SK-N-SH treated with all-trans-retinoic acid at 6 μM for 48 hours (cell line): ENCODE measurements around the gene NRDC.

Experiments
- ATAC-seq: fragments of 200-7000 bp; cut with Tn5 transposase; 3 replicates; pipeline ENCODE4 v1.9.1; 2020; ENCODE audit warnings: mild to moderate bottlenecking, moderate library complexity
- BACH2 ChIP-seq: fragments of 250-450 bp; sonication (Bioruptor Pico); IDR thresholded peaks from 2 replicates; pipeline ENCODE4 v1.9.0; 2021; ENCODE audit warnings: mild to moderate bottlenecking, borderline replicate concordance
- CSDC2 ChIP-seq: fragments of 250-450 bp; sonication (Bioruptor Pico); IDR thresholded peaks from 2 replicates; pipeline ENCODE4 v1.5.0; 2020; ENCODE audit warnings: mild to moderate bottlenecking, moderate library complexity
- ESRRG ChIP-seq: fragments of 250-450 bp; sonication (Bioruptor Pico); IDR thresholded peaks from 2 replicates; pipeline ENCODE4 v1.6.1; 2021; ENCODE audit warnings: mild to moderate bottlenecking
- GLIS3 ChIP-seq: fragments of 250-450 bp; sonication (Bioruptor Pico); IDR thresholded peaks from 2 replicates; pipeline ENCODE4 v1.5.0; 2020; ENCODE audit warnings: mild to moderate bottlenecking, moderate library complexity
- ISL1 ChIP-seq: fragments of 250-450 bp; sonication (Bioruptor Pico); IDR thresholded peaks from 2 replicates; pipeline ENCODE4 v2.1.2; 2022; ENCODE audit warnings: mild to moderate bottlenecking, moderate library complexity
- OSR1 ChIP-seq: fragments of 250-450 bp; sonication (Bioruptor Pico); IDR thresholded peaks from 2 replicates; pipeline ENCODE4 v1.8.0; 2022; ENCODE audit warnings: moderate library complexity, mild to moderate bottlenecking, inconsistent platforms
- PPARA ChIP-seq: fragments of 250-450 bp; sonication (Bioruptor Pico); IDR thresholded peaks from 2 replicates; pipeline ENCODE4 v1.5.0; 2020; ENCODE audit warnings: mild to moderate bottlenecking, borderline replicate concordance
- RARB ChIP-seq: fragments of 250-450 bp; sonication (Bioruptor Pico); IDR thresholded peaks from 2 replicates; pipeline ENCODE4 v1.8.0; 2021; ENCODE audit warnings: mild to moderate bottlenecking, moderate library complexity
- SNAI2 ChIP-seq: fragments of 250-450 bp; sonication (Bioruptor Pico); IDR thresholded peaks from 2 replicates; pipeline ENCODE4 v1.5.0; 2020; ENCODE audit warnings: mild to moderate bottlenecking, moderate library complexity
- TCF4 ChIP-seq: fragments of 250-450 bp; sonication (Bioruptor Pico); IDR thresholded peaks from 2 replicates; pipeline ENCODE4 v1.8.0; 2021; ENCODE audit warnings: mild to moderate bottlenecking, moderate library complexity, borderline replicate concordance
- ZC3H10 ChIP-seq: fragments of 250-450 bp; sonication (Bioruptor Pico); IDR thresholded peaks from 2 replicates; pipeline ENCODE4 v1.5.1; 2021; ENCODE audit warnings: mild to moderate bottlenecking, moderate library complexity
- ZFP3 ChIP-seq: fragments of 250-450 bp; sonication (Bioruptor Pico); IDR thresholded peaks from 2 replicates; pipeline ENCODE4 v1.5.0; 2020; ENCODE audit warnings: mild to moderate bottlenecking, moderate library complexity
- ZNF565 ChIP-seq: fragments of 450-650 bp; formaldehyde crosslinking; conservative IDR thresholded peaks from 2 replicates; pipeline ENCODE4 v1.5.0; 2020; ENCODE audit warnings: low read depth, mild to moderate bottlenecking, moderate library complexity
- ZNF70 ChIP-seq: fragments of 450-650 bp; formaldehyde crosslinking; IDR thresholded peaks from 2 replicates; pipeline ENCODE4 v1.5.0; 2020; ENCODE audit warnings: mild to moderate bottlenecking, moderate library complexity
- ZNF8 ChIP-seq: fragments of 450-650 bp; formaldehyde crosslinking; IDR thresholded peaks from 2 replicates; pipeline ENCODE4 v1.5.0; 2020; ENCODE audit warnings: mild to moderate bottlenecking, moderate library complexity
- TF ChIP-seq, protein P1 (sequence below): fragments of 250-450 bp; sonication (Bioruptor Pico); IDR thresholded peaks from 2 replicates; pipeline ENCODE4 v1.5.1; 2020; ENCODE audit warnings: low read depth, mild to moderate bottlenecking, moderate library complexity
- TF ChIP-seq, protein P2 (sequence below): fragments of 250-450 bp; sonication (Bioruptor Pico); IDR thresholded peaks from 2 replicates; pipeline ENCODE4 v1.5.0; 2020; ENCODE audit warnings: mild to moderate bottlenecking, moderate library complexity
- TF ChIP-seq, protein P3 (sequence below): fragments of 250-450 bp; sonication (Bioruptor Pico); IDR thresholded peaks from 2 replicates; pipeline ENCODE4 v1.8.0; 2020; ENCODE audit warnings: mild to moderate bottlenecking, moderate library complexity, borderline replicate concordance
- TF ChIP-seq, protein P4 (sequence below): fragments of 250-450 bp; sonication (Bioruptor Pico); IDR thresholded peaks from 2 replicates; pipeline ENCODE4 v1.8.0; 2021; ENCODE audit warnings: low read depth, mild to moderate bottlenecking, moderate library complexity, borderline replicate concordance

The NRDC gene

DNA sequence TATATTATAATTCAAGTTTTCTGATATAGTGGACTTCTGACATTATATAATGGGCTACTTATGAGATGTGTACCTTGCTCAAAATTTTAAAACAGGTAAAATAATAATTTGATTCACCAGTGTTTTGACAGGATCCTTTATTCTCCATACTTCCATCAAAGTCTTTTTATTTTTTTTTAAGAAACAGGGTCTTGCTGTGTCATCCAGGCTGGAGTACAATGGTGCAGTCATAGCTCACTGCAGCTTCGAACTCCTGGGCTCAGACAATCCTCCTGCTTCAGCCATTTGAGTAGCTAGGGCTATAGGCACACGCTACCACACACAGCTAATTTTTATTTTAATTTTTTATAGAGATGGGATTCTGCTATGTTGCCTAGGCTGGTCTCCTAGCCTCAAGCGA is 129.4 kb downstream of the NRDC start:
- no peak for ATAC-seq
- TF ChIP-seq ISL1 (CRISPR knock-in tag) (no peak), ZNF8 (CRISPR knock-in tag) (no peak), ZFP3 (CRISPR knock-in tag) (no peak), CSDC2 (CRISPR knock-in tag) (no peak), BACH2 (CRISPR knock-in tag) (no peak), ZNF70 (no peak), OSR1 (CRISPR knock-in tag) (no peak), ZC3H10 (no peak), ZNF565 (CRISPR knock-in tag) (no peak), GLIS3 (no peak)
- TF ChIP-seq, protein P1, sequence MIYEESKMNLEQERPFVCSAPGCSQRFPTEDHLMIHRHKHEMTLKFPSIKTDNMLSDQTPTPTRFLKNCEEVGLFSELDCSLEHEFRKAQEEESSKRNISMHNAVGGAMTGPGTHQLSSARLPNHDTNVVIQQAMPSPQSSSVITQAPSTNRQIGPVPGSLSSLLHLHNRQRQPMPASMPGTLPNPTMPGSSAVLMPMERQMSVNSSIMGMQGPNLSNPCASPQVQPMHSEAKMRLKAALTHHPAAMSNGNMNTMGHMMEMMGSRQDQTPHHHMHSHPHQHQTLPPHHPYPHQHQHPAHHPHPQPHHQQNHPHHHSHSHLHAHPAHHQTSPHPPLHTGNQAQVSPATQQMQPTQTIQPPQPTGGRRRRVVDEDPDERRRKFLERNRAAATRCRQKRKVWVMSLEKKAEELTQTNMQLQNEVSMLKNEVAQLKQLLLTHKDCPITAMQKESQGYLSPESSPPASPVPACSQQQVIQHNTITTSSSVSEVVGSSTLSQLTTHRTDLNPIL (CRISPR knock-in tag): no peak
- TF ChIP-seq, protein P2, sequence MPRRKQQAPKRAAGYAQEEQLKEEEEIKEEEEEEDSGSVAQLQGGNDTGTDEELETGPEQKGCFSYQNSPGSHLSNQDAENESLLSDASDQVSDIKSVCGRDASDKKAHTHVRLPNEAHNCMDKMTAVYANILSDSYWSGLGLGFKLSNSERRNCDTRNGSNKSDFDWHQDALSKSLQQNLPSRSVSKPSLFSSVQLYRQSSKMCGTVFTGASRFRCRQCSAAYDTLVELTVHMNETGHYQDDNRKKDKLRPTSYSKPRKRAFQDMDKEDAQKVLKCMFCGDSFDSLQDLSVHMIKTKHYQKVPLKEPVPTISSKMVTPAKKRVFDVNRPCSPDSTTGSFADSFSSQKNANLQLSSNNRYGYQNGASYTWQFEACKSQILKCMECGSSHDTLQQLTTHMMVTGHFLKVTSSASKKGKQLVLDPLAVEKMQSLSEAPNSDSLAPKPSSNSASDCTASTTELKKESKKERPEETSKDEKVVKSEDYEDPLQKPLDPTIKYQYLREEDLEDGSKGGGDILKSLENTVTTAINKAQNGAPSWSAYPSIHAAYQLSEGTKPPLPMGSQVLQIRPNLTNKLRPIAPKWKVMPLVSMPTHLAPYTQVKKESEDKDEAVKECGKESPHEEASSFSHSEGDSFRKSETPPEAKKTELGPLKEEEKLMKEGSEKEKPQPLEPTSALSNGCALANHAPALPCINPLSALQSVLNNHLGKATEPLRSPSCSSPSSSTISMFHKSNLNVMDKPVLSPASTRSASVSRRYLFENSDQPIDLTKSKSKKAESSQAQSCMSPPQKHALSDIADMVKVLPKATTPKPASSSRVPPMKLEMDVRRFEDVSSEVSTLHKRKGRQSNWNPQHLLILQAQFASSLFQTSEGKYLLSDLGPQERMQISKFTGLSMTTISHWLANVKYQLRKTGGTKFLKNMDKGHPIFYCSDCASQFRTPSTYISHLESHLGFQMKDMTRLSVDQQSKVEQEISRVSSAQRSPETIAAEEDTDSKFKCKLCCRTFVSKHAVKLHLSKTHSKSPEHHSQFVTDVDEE: no peak
- TF ChIP-seq, protein P3, sequence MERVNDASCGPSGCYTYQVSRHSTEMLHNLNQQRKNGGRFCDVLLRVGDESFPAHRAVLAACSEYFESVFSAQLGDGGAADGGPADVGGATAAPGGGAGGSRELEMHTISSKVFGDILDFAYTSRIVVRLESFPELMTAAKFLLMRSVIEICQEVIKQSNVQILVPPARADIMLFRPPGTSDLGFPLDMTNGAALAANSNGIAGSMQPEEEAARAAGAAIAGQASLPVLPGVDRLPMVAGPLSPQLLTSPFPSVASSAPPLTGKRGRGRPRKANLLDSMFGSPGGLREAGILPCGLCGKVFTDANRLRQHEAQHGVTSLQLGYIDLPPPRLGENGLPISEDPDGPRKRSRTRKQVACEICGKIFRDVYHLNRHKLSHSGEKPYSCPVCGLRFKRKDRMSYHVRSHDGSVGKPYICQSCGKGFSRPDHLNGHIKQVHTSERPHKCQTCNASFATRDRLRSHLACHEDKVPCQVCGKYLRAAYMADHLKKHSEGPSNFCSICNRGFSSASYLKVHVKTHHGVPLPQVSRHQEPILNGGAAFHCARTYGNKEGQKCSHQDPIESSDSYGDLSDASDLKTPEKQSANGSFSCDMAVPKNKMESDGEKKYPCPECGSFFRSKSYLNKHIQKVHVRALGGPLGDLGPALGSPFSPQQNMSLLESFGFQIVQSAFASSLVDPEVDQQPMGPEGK (CRISPR knock-in tag): no peak
- TF ChIP-seq, protein P4, sequence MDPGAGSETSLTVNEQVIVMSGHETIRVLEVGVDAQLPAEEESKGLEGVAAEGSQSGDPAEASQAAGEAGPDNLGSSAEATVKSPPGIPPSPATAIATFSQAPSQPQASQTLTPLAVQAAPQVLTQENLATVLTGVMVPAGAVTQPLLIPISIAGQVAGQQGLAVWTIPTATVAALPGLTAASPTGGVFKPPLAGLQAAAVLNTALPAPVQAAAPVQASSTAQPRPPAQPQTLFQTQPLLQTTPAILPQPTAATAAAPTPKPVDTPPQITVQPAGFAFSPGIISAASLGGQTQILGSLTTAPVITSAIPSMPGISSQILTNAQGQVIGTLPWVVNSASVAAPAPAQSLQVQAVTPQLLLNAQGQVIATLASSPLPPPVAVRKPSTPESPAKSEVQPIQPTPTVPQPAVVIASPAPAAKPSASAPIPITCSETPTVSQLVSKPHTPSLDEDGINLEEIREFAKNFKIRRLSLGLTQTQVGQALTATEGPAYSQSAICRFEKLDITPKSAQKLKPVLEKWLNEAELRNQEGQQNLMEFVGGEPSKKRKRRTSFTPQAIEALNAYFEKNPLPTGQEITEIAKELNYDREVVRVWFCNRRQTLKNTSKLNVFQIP (CRISPR knock-in tag): no peak
- TF ChIP-seq, all 23 proteins: peak for 0

DNA sequence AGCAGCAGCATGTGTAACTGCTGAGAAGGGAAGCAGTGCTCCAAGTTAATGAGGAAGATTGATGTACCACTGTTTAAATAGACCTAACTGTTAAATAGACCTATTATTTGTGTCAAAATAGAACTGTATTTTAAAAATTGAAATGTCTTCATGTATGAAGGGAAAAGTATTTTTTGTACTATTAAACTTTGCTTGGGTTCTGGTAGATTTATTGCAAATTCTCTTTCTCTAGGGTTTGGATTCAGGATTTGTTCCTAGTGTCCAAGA is 133.3 kb downstream of the NRDC start:
- TF ChIP-seq ZNF70: no peak
- TF ChIP-seq BACH2 (CRISPR knock-in tag): no peak
- TF ChIP-seq TCF4 (CRISPR knock-in tag): no peak
- TF ChIP-seq SNAI2 (CRISPR knock-in tag): no peak
- TF ChIP-seq, protein P4 (CRISPR knock-in tag): no peak
- TF ChIP-seq, protein P1 (CRISPR knock-in tag): no peak
- TF ChIP-seq ZNF565 (CRISPR knock-in tag): no peak
- TF ChIP-seq RARB (CRISPR knock-in tag): no peak
- ATAC-seq: no peak

DNA sequence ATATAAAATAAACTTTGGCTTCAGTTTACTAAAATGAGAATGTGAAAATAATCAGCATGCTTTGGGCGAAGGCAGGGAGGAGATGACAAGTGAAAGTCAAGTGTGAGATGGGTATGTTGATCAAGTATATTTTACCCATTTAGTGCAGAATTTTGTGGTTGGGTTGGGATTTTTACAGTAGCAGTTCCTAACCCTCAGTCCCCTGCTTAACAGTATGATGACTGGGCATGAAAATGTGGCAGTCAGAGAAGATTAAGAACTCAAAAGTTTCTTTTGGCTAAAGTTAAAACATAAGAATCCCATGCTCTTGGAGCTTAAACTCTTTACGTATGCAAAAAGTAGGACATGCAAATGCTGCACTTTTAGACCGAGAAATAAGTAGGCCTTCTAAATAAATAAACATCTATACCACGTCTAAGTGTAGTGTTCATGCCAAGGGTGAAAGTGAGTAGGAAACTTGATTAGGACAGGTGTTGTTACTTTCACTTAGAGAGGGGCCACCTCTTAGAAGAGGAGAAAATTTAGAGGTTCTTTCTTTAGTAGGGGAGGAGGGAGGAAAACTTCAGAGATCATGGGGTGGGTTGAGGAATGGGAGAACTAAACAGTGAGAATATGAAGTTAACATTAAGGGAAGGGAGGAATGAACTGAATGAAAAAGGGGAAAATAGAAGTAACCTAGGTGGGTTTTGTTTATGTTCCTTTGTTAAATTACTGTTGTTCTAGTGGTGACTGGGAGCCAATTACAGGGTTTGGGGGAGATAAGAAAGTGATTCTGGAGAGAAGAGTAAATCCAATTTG is 133.8 kb downstream of the NRDC start:
- ATAC-seq: no peak
- TF ChIP-seq ISL1 (CRISPR knock-in tag): no peak
- TF ChIP-seq CSDC2 (CRISPR knock-in tag): no peak
- TF ChIP-seq PPARA (CRISPR knock-in tag): no peak
- TF ChIP-seq ESRRG: no peak
